ENCODE results near the gene NINJ1. TPM values are rescaled to one million over a fixed set of nuclear protein-coding genes. Genes with fewer than 3 reads are reported as not detected.
A peak's percentile ranks its signal among the peaks of the same experiment; 100 is the strongest.

NINJ1 gene
- total RNA-seq, 2 experiments from 2014 or later = 74.9 to 77.8 TPM

- H3K36me3 Mint-ChIP-seq = peaks cover 19% of the 10 kb centered on the region
- peak overlapping the region; percentile 95 for H3K27ac Mint-ChIP-seq
- H3K27me3 Mint-ChIP-seq = no peaks in the 10 kb centered on the region
- H3K4me1 Mint-ChIP-seq = peaks cover 74% of the 10 kb centered on the region
- peaks cover 14% of the 10 kb centered on the region for H3K9me3 Mint-ChIP-seq
- DNase-seq = peak; percentile 100
- H3K4me3 Mint-ChIP-seq = peak overlapping the region; percentile 81
Observed at GRCh38 chr9:93095205-93096130, 38.6 kb downstream of the NINJ1 start.

GRCh38 chr9:93094658-93095204, 39.3 kb downstream of the NINJ1 start:
- Mint-ChIP-seq H3K4me3 (peak overlapping the region; percentile 81), H3K4me1 (peaks cover 75% of the 10 kb centered on the region), H3K36me3 (peaks cover 24% of the 10 kb centered on the region), H3K27me3 (no peaks in the 10 kb centered on the region), H3K9me3 (peaks cover 20% of the 10 kb centered on the region), H3K27ac (peak overlapping the region; percentile 95)
- no peak for DNase-seq

- H3K4me3 Mint-ChIP-seq = peak overlapping the region; percentile 81
- H3K36me3 Mint-ChIP-seq = peaks cover 29% of the 10 kb centered on the region
- H3K27me3 Mint-ChIP-seq = no peaks in the 10 kb centered on the region
- no peak for DNase-seq
- H3K9me3 Mint-ChIP-seq = peaks cover 23% of the 10 kb centered on the region
- H3K4me1 Mint-ChIP-seq = peaks cover 75% of the 10 kb centered on the region
- H3K27ac Mint-ChIP-seq = peak overlapping the region; percentile 95
Observed at GRCh38 chr9:93093877-93094657, 40.0 kb downstream of the NINJ1 start.

GRCh38 chr9:93093127-93093876, 40.7 kb downstream of the NINJ1 start:
- Mint-ChIP-seq H3K4me3 (peak overlapping the region; percentile 29), H3K4me1 (peaks cover 76% of the 10 kb centered on the region), H3K27ac (peak overlapping the region; percentile 73), H3K27me3 (no peaks in the 10 kb centered on the region), H3K36me3 (peaks cover 29% of the 10 kb centered on the region), H3K9me3 (peaks cover 26% of the 10 kb centered on the region)
- no peak for DNase-seq

GRCh38 chr9:93092251-93092991, 41.6 kb downstream of the NINJ1 start:
- DNase-seq = no peak
- peaks cover 26% of the 10 kb centered on the region for H3K9me3 Mint-ChIP-seq
- H3K36me3 Mint-ChIP-seq = peaks cover 32% of the 10 kb centered on the region
- peak overlapping the region; percentile 84 for H3K27ac Mint-ChIP-seq
- no peaks in the 10 kb centered on the region for H3K27me3 Mint-ChIP-seq
- H3K4me3 Mint-ChIP-seq = peak overlapping the region; percentile 24
- peaks cover 68% of the 10 kb centered on the region for H3K4me1 Mint-ChIP-seq

DNA sequence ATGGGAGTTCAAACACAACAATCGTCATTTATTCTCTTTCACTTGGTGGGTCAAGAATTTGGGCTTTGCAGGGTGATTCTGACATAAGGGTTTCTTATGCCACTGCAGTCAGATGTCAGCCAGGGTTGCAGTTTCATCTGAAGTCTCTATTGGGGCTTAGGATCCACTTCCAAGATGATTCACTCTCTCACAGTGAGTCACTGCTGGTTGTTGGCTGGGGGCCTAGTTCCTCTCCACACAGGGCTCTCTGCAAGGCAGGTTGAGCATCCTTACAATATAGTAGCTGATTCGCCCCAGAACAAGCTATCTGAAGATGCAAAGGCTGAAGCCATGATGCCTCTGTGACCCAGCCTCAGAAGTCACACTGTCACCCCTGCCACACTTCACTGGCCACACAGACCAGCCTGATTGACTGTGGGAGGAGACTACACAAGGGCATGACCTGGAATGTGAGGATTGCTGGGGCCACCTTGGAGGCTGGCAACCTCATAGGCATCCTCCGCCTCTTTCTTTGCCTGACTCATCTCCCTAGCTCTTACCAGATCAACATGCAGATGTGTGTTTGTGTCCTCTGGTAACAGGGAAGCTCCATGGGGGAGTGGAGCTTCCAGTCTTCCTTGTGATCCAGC, 42.5 kb downstream of the NINJ1 start:
- peaks cover 60% of the 10 kb centered on the region for H3K4me1 Mint-ChIP-seq
- no peak overlapping the region for H3K4me3 Mint-ChIP-seq
- peaks cover 28% of the 10 kb centered on the region for H3K9me3 Mint-ChIP-seq
- no peaks in the 10 kb centered on the region for H3K27me3 Mint-ChIP-seq
- DNase-seq = peak; percentile 70
- peak overlapping the region; percentile 84 for H3K27ac Mint-ChIP-seq
- H3K36me3 Mint-ChIP-seq = peaks cover 36% of the 10 kb centered on the region

- Mint-ChIP-seq H3K9me3 (peaks cover 30% of the 10 kb centered on the region), H3K4me1 (peaks cover 60% of the 10 kb centered on the region), H3K36me3 (peaks cover 38% of the 10 kb centered on the region), H3K27ac (peak overlapping the region; percentile 84), H3K4me3 (no peak overlapping the region), H3K27me3 (no peaks in the 10 kb centered on the region)
- DNase-seq = no peak
Observed at GRCh38 chr9:93091056-93091452, 43.0 kb downstream of the NINJ1 start.

GRCh38 chr9:93090091-93090655, 43.9 kb downstream of the NINJ1 start:
- Mint-ChIP-seq H3K36me3 (peaks cover 46% of the 10 kb centered on the region), H3K4me1 (peaks cover 59% of the 10 kb centered on the region), H3K9me3 (peaks cover 35% of the 10 kb centered on the region), H3K4me3 (no peak overlapping the region), H3K27ac (peak overlapping the region; percentile 34), H3K27me3 (no peaks in the 10 kb centered on the region)
- no peak for DNase-seq

DNA sequence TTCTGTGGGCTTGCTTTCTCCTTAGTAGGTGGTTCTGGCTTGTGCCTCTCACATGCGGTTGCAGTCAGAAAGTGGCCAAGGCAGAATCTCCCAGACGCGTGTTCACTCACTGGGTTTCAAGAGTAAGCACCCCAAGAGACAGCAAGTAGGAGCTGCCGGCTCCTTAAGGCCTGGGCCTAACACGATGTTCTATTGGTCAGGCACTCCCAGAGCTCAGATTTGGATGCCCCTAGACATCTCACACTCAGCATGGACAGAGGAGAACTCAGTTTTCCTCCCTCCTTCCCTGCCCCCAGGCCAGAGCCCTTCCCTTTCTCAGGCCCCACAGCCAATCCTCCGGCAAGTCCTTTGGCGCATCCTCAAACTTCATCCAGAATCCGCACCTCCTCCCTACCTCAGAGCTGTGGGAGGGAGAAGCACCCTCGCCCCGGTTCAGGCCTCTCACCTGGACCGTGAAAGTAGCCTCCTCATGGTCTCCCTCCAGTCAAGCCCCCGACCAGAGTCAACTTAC, 44.5 kb downstream of the NINJ1 start:
- Mint-ChIP-seq H3K27ac (peak overlapping the region; percentile 34), H3K36me3 (peaks cover 49% of the 10 kb centered on the region), H3K4me1 (peaks cover 53% of the 10 kb centered on the region), H3K4me3 (no peak overlapping the region), H3K27me3 (no peaks in the 10 kb centered on the region), H3K9me3 (peaks cover 35% of the 10 kb centered on the region)
- DNase-seq = no peak

DNA sequence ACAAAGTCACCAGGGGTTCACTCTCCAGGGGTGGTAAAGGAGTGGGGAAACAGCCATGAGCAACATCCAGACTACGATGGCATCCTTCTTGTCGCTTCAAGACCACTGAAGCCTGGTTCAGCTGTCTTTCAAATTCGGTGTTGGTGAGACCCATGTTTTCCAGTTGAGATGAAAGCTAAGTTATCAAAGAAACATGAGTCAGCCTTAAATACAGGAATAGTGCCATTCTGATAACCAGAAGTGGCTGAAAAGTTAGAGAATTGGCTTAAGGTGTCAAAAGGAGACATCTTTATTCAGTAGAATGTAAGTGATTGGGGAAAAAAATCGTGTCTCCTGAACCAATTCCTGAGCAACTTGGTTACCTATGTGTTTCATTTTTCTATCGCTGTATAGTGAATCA, 45.0 kb downstream of the NINJ1 start:
- Mint-ChIP-seq H3K36me3 (peaks cover 52% of the 10 kb centered on the region), H3K4me1 (peaks cover 50% of the 10 kb centered on the region), H3K4me3 (no peak overlapping the region), H3K27ac (peak overlapping the region; percentile 44), H3K27me3 (no peaks in the 10 kb centered on the region), H3K9me3 (peaks cover 35% of the 10 kb centered on the region)
- no peak for DNase-seq

GRCh38 chr9:93088656-93089015, 45.4 kb downstream of the NINJ1 start:
- Mint-ChIP-seq H3K27ac (peak overlapping the region; percentile 44), H3K9me3 (peaks cover 37% of the 10 kb centered on the region), H3K36me3 (peaks cover 54% of the 10 kb centered on the region), H3K27me3 (no peaks in the 10 kb centered on the region), H3K4me1 (peaks cover 49% of the 10 kb centered on the region), H3K4me3 (no peak overlapping the region)
- DNase-seq = no peak

- Mint-ChIP-seq H3K4me1 (peaks cover 49% of the 10 kb centered on the region), H3K27ac (peak overlapping the region; percentile 44), H3K4me3 (no peak overlapping the region), H3K36me3 (peaks cover 57% of the 10 kb centered on the region), H3K9me3 (peaks cover 38% of the 10 kb centered on the region), H3K27me3 (no peaks in the 10 kb centered on the region)
- DNase-seq = no peak
Observed at GRCh38 chr9:93087971-93088655, 45.9 kb downstream of the NINJ1 start.
